Measurements from ENCODE around the gene KRT20.
A peak's percentile ranks its signal among the peaks of the same experiment; 100 is the strongest.
"Not testable (repeated sequence)": the region's sequence is repeated elsewhere in the genome, so short reads cannot be mapped to it uniquely, and the experiment has no call there.

KRT20 gene

DNA sequence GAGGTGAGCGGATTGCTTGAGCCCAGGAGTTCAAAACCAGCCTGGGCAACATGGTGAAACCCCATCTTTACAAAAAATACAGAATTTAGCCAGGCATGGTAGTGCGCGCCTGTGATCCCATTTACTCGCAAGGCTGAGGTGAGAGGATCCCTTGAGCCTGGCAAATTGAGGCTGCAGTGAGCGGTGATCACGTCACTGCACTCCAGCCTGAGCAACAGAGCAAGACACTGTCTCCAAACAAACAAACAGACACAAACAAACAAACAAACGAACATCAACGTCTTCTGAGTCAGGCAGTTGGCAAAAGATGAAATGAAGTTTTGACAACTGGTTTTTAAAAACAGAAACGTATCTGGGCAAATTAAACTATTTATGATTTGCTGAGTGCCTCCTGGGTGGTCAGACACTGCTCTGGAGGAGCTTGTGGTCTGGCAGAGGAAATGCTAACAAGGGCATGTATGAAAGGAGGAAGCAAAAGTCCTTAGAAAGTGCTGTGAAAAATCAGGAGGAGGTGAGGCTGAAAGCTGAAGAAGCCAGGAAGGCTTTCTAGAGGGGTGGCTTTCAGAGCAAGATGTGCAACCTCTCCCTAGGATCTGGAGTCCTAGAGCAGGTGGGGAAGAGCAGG is 10.2 kb upstream of the KRT20 start:
- DNase-seq: no peak

DNA sequence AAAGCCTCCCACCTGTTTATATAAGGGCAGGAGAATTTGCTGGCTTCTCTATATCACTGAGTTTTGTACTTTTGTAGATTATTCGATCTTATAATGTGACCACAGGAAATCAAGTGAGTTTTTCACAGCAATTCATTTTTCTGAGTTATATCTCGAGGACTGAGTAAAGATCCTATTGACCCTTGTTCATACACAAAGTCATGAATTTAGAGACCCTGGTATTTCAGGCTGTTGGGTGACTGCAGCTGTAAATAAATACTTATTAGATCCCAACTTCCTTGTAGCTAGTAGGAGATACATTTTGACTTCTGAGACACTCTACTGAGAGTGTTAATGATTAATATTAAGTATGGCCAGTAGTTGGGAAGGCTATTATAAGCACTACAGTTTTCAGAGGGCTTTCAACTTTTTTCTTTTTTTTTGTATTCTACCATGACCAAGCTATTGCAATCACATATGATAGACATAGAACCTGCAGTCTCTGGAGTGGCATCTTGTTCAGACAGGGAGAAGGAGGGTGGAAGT is 3.2 kb upstream of the KRT20 start:
- DNase-seq: no peak

DNA sequence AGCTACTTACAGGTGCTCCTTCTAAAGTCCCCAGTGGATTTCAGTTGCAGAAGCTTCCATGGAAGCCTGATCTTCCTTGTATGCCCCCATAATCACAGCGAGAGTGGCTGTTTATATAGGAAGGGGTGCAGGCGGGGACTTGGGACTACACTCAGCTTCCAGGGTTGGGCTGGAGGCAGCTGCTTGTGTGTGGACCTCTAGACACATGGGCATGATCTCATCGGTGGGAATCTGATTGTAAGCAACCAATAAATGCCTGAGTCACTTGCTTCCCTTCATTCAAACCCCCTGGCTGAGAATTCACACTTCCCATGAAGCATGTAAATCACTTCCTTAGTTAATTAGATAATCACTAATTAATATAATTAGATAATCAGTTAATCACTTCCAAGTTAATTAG is 1.0 kb upstream of the KRT20 start:
- DNase-seq: no peak

DNA sequence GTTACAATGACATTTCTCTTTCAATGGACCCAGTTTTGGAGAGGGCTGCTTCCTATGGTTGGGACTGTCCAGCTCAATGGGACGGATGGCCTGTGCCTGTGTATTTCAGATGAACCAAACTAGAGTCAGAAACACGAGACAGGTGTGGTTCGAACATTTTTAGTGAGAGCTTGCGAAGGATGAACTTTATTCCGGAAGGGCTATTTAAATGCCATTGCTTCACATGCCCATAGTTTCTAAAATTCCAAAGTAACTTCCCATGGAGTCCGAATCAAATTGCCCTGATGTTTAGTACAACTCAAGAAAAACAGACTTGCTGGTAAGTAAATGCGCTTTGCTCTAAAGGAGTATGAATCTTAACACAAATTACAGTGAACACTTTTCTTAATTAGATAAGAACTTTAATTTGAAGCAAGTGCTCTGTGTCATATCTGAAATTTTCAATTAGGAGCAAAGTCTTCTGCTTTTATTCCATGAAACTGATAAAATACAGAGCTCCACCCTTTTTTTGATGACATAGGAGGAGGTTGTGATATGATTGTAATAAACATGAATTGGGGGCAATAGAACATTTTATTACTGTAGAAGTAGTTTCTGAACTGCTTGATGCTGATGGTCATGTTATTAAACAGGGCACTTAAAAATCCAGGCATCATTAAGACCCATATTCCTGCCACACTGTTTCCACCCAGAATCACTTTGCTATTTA is 1.3 kb downstream of the KRT20 start:
- no peak for DNase-seq

DNA sequence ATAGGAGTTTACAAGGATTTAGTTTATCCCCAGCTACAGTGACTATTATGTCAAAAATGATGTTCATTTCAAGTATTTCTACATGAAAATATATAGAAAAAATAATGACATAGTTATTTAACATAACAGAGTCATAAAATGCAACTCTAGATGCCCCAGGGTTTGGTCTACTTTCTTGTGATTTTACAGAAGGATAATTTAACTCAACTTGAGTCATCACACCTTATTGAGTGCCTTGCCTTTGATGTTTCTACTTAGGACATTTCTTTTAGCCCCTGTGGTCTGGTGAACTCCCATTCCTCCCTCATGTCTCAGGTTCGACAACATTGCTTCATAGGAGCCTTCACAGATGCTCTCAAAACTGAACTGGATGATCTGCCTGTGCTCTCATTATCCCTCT is 2.0 kb downstream of the KRT20 start:
- no peak for DNase-seq

DNA sequence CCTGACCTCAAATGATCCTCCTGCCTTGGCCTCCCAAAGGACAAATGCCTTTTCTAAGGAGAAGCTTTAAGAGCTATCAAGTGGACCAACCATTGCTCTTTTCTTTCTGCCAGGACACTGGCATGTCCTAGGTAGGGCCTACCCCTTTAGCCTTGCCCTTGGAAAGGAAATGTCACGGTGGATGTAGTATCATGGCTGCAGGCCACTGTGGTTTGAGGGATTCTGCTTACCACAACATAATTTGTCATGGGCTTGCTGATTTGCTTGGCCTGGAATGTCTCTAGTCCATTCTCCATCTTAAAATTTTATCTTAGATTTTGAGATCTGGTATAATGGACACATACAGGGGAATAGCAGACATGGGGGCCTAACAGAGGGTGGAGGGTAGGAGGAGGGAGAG is 6.0 kb downstream of the KRT20 start:
- DNase-seq: no peak

DNA sequence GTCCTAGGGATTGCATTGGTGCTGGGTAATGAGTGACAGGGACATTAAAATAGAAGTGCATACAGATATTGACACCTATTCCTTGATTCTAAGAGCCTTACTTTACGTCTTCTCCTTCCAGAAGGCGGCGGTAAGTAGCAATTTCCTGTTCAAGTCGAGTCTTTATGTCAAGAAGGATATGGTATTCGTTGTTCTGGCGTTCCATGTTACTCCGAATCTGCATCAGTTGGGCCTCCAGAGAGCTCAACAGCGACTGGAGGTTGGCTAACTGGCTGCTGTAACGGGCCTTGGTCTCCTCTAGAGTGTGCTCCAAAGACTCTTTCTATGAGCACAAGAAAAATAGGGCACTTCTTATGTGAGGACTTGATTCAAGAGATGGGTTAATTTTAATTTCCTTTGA is 7.0 kb downstream of the KRT20 start:
- no peak for DNase-seq

DNA sequence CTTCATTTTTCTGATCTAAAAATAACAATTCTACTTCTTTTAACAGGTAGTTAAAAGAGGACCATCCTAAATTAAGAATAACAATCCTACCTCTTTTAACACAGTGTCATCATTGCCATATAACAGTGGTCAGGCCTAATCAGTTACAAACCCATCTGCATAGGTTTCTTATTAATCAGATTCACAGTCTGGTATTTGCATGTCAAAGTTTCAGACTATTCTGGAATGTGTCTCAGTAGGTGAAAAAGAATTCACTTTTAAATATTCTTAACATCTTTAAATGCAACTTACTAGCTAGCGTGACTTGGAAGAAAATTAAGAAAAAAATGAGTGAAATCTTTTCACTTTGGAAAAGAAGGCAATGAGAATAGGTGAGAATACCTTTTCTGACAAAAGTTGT is 11.2 kb downstream of the KRT20 start:
- DNase-seq: no peak

DNA sequence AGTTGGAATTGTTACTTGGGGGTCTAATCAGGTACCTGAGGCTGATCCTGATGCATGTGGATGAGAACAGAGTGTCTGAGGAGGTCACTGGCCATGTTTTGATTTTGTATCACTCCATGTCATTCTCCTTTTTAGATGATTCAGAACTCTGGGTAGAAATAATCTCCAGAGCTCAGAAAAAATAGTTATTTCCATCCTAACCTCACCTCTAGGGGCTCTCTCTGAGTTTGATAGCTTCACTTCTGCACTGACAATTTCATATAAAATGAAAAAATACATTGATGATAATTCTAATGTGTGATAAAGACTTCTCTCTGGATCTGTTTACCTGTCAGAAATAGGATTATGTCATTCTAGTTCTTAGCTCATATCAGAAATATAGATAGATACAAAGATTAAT is 11.8 kb downstream of the KRT20 start:
- DNase-seq: no peak

DNA sequence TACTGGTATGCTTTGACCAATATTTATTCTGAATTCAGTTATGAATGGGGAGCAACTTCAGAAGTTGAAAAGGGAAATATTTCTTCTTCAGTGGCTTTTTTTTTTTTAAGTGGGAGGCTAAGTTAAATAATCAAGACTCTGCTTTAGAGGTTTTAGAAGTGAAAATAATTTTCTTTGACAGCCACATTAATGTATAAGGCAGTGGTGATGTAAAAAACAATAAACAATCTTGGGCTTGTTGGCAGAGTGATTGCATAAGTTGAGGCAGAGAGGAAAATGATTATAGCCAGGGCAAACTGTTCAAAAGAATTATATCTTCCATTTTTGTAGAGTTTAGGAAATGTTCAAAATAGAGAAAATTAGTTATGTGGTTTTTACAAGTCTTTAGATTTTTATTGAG is 12.6 kb downstream of the KRT20 start:
- DNase-seq: no peak

DNA sequence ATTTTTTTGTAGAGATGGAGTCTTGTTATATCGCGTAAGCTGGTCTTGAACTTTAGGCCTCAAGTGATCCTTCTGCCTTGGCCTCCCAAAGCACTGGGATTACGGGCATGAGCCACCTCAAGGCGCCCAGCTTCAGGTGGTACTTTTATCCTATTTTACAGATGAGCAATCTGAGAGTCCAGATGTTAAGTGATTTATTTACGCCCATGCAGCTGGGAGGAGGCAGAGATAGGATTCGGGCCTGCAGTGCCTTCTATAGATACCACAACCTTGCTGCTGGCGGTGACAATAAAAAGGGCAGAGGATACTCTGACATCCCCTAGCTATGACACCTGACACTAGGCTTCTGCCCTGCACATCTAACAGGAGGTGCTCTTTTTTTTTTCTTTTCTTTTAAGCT is 13.7 kb downstream of the KRT20 start:
- DNase-seq: no peak

DNA sequence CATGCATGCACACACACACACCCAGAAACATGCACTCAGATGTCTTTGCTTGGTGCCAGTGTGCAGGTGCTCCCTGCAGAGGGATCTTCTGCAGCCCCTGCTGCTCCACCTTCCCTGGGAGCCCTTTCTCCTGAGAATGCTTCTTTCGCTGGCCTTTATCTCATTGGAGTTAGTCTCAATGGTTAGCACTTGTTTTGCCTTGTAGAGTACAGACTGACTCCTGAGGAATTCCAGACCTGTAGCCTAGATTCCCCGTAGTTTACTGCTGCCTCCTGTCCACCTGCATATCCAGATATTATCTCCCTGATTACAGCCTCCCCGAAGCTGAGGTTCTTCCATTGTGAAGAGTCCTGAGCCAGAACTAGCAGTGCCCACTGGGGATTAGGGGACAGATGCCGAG is 14.9 kb downstream of the KRT20 start:
- no peak for DNase-seq

DNA sequence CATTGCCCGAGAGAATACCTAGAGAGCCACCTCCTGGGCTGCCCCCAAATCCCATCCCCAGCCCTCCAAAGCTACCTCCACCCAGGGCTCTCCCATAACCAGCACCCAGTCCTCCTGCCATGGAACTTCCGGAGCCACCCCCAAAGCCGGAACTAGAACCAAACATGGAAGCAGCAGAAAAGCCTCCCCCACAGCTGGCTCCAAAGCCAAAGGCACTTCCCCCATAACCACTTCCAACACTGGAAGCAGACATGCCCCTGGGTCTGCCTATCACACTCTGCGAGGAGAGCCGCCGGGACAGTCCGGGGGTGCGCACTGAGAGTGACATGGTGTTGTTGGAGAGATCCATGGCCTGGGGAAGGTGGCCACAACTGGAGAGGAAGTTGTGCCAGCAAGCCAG is 18.2 kb downstream of the KRT20 start, which contains the start of gene KRT12:
Gene KRT12, minus strand, starts transcription at position 386 of the 400 bp plus-strand sequence. Its CDS starts 37 bp downstream, at position 349.
- no peak for DNase-seq

DNA sequence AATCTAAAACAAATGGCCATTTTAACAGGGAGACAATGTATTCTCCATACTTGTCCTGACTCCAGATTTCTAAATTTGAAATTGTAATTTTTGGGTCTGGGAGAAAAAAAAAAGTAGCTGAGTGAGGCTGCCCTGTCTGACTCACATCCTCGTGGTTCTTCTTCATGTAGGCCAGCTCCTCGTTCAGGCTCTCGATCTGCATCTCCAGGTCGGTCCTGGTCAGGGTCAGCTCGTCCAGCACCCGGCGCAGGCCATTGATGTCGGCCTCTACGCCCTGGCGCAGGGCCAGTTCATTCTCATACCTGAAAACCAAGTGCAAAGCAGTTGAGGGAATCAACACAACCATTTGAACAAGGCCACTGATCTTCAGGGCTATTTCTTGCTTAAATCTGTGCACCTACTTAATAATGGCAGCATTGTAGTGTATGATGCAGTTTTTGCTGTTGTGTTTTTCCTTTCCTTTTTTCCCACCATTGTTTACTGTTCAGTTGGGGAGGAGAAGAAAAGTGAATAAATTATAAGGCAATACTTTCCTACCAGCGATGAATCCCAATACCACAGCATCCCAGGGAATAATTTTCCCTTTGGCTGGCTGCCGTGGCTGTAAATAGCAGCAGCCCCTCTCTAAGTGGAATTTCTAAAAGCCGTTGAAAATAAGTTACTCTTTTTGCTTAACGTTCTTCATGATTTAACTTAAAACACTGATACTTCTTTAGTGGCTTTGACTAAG is 20.2 kb downstream of the KRT20 start:
- no peak for DNase-seq

DNA sequence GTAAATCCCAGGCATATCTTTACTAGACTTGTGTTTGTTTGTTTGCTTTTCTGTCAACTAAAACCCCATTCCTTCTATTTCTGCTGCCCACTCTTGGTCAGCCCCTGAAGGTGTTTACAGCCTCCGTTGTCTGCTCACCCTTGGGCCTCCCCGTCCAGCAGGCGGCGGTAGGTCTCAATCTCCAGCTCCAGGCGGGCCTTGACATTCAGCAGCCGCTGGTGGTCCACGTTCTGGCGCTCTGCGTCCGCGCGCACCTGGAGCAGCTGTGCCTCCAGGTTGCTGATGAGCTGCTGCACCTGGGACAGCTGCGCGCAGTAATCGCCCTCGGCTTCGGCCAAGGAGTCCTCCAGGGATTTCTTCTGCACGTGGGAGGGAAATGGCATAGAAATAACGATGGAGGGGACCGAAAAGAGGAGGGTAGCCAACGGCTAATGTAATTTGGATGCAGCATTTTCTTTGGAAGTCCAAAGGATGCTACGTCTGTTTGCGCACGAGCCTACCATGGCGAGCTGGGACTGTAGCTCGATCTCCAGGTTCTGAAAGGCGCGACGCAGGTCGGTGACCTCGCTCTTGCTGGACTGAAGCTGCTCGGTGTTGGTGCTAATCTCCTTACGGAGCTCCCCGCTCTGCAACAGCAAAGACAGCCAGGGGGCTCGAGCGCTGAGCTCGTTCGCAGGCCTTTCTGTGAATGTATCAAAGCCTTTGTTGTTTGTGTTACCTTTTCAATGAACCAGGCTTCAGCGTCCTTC is 21.9 kb downstream of the KRT20 start:
- DNase-seq: no peak

DNA sequence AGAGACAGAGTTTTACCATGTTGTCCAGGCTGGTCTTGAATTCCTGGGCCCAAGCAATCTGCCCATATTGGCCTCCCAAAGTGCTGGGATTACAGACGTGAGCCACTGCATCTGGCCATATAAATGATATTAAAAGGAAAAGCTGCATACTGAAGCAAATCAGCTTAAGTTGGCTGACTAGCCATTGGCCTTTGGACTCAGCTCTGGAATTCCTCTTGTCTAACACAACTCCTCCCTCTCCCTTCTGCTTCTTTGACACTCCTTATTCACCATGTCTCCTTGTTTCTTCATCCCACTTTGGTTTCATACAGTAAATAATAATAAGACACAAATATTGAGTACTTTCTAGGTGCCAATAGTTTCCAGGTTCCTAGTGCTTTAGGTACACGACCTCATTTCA is 25.5 kb downstream of the KRT20 start:
- DNase-seq: no peak

DNA sequence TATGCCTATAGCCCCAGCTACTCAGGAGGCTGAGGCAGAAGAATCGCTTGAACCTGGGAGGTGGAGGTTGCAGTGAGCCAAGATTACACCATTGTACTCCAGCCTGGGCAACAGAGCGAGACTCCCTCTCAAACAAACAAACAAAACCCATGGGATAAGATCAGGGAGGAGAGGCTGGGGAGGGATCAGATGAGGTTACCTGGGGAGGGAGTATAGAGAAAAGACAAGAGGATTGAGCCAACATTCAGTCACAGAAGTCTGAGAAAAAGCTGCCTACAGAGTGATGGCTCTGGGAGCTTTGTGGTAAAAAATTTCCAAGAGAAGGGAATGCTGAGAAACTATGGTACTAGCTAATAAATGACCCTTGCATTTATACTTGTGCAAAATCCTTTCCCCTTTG is 26.4 kb downstream of the KRT20 start:
- not testable (repeated sequence) for DNase-seq

DNA sequence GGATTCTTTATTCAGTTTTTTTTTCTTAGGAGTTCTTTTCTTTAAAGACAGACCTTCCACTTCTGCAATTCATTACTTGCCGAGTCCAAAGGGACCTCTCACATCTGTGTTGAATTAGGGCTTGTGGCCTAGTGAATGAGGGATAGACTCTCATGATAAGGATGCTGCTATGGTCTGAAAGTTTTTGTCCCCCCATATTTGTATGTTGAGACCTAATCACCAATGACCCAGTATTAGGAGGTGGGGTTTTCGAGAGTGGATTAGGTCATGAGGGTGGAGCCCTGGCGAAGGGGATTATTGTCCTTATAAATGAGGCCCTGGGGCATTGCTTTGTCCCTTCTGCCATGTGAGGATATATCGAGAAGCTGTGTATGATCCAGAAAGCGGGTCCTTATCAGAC is 27.5 kb downstream of the KRT20 start:
- DNase-seq: no peak

DNA sequence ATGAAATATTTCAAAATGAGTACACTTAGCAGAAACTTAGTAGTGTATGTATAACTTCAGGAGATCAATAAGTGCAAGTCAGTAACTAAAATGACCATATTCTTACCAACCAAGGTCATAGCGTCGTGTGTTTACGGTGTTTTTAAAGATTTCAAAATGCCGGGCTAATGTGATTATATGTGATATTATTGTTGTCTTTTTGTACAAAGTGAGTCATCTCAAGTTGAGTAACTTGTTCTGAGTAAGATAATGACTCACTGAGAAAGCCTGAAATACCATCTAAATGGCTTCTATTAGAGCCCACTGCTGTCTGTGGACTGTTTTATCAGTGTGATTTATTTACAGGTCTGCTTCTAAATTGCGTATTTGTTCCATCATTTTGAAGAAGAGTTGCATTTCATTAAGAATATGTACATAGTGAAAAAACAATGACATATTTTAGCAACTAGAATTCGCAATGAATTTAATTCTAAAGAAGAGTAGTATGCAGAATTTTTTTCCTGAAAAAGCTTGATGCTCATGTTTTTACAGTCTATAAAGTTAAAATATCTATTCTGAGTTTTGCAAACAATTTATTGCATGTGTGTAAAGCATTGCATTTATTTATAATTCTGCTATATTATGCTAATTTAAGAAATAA is 30.7 kb downstream of the KRT20 start:
- no peak for DNase-seq

DNA sequence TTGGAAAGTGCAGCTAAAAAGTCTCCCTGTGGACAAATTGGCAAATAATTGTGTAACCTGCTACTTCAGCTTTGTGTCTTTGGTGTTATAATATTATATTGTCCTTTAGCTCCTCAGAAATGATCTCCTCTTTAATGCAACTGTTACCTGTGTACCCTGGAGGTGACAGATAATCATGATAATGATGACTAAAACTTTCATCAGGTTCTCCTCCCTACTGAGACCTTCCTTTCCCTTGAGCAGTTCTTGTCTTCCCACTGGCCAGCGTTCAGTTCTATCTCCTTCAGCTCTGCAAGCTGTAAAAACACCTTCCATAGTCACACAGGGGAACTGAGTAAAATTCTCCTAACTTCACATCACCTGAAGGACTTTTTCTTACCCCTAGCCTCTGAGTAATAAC is 32.7 kb downstream of the KRT20 start:
- no peak for DNase-seq

DNA sequence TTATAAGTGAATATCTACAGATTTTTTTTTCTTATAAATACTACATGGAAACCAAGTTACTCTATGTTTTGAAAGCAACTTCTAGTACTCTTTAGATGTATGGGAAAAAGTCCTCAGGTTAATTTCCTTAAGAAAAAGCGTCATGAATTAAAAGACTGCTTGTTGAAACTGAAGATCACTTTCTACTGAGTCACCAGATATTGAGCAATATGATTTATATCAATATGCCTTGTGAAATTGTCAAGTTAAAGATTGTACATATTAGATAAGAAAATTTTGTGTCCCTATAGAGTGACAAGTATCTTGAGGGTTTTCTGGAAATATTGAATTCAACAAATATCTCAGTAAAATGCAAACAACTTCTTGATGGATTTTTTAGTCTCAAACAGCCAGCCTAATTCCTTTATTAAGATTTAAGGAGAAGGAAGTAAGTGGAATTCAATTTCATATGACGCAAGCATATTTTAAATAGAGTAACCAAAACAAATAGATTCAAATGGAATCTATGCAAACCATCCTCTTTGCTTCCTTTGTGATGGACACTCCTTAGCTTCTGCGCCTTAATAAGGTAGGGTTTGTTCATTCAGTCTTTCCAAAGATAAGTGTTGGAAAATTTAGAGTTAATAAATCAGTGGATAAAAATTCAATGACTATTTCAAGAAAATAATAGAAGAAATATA is 34.6 kb downstream of the KRT20 start:
- DNase-seq: no peak

DNA sequence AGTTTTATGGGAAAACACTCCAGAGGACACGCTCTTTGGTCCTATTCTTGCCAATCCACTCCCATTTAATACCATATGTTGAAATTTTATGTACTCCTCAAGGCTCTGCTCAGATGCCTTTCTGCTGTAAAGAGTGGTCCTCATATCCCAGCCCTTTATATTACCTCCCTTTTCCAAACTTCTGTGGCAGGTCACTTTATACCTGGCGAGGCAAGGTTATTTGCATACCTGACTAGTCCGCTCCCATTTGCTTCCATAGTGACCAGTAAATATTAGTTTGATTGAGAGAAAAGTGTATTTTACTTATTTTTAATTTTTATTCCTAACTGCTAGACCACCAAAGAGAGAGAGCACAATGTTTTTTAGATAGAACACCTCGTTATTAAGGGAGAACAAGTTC is 35.3 kb downstream of the KRT20 start:
- peak; percentile 7 for DNase-seq
